ENCODE measurements around the gene CARNS1. TPM values are rescaled to one million over a fixed set of nuclear protein-coding genes. Genes with fewer than 3 reads are reported as not detected.

The CARNS1 gene
- total and polyA plus RNA-seq, 2 of the 8 experiments (the other 6 are each of a cell fraction or from before 2014, with no cell fraction given) = 0.82 to 1.1 TPM

- TF ChIP-seq EZH2 (IDR thresholded peaks at IDR 0.05; ENCODE audit: low read depth, low read length, severe bottlenecking) (no peak), CTCF (IDR thresholded peaks at IDR 0.05; ENCODE audit: control extremely low read depth in 1 of 3, insufficient read depth in 1 of 3, low read depth in 1 of 3, low read length in 3 of 3) (no peak), TAF1 (IDR thresholded peaks at IDR 0.05; ENCODE audit: low read depth, low read length) (peak; percentile 53), SIRT6 (IDR thresholded peaks at IDR 0.05; ENCODE audit: low read length) (no peak), CEBPB (IDR thresholded peaks at IDR 0.05; ENCODE audit: low read depth, low read length) (no peak), SP2 (IDR thresholded peaks at IDR 0.05; ENCODE audit: low read length) (no peak), ASH2L (IDR thresholded peaks at IDR 0.05; ENCODE audit: low read length) (peak; percentile 27), CBX5 (IDR thresholded peaks at IDR 0.05; ENCODE audit: low read depth, low read length) (no peak), CTBP2 (IDR thresholded peaks at IDR 0.05; ENCODE audit: borderline replicate concordance, insufficient read depth, insufficient read length, low read length) (no peak), ZNF274 (IDR thresholded peaks at IDR 0.05; ENCODE audit: borderline replicate concordance, extremely low read depth, low read length) (no peak), ATF2 (IDR thresholded peaks at IDR 0.05; ENCODE audit: low read length) (no peak), RXRA (IDR thresholded peaks at IDR 0.05; ENCODE audit: insufficient read depth, low read depth, low read length) (no peak), BRCA1 (IDR thresholded peaks at IDR 0.05; ENCODE audit: low read depth, low read length) (no peak), SUZ12 (IDR thresholded peaks at IDR 0.05; ENCODE audit: low read length) (no peak), KDM1A (IDR thresholded peaks at IDR 0.05; ENCODE audit: borderline replicate concordance, low read length) (no peak), SRF (IDR thresholded peaks at IDR 0.05; ENCODE audit: low read depth, low read length) (0 out of 2 replicates have a peak, but pooled peaks have one; percentile 19), SIX5 (IDR thresholded peaks at IDR 0.05; ENCODE audit: low read depth, low read length) (no peak), CHD2 (IDR thresholded peaks at IDR 0.05; ENCODE audit: low read length) (0 out of 2 replicates have a peak, but pooled peaks have one; percentile 18), TEAD4 (IDR thresholded peaks at IDR 0.05; ENCODE audit: low read depth, low read length) (no peak), JUND (IDR thresholded peaks at IDR 0.05; ENCODE audit: low read length) (no peak), MAFK (IDR thresholded peaks at IDR 0.05; ENCODE audit: low read depth, low read length) (no peak; the same call in 1 of the 2 replicates)
Observed at GRCh38 chr11:67391304-67392182, 23.9 kb upstream of the CARNS1 start, which contains the start of gene RAD9A (continued).
